Measurements from ENCODE around the gene ALOX5. TPM values are rescaled to one million over a fixed set of nuclear protein-coding genes. Genes with fewer than 3 reads are reported as not detected.

Gene ALOX5
- total and polyA plus RNA-seq, 10 of the 15 experiments (the other 5 are each of a cell fraction or from before 2014, with no cell fraction given) = 0.43 to 102 (median 34.2) TPM

DNA sequence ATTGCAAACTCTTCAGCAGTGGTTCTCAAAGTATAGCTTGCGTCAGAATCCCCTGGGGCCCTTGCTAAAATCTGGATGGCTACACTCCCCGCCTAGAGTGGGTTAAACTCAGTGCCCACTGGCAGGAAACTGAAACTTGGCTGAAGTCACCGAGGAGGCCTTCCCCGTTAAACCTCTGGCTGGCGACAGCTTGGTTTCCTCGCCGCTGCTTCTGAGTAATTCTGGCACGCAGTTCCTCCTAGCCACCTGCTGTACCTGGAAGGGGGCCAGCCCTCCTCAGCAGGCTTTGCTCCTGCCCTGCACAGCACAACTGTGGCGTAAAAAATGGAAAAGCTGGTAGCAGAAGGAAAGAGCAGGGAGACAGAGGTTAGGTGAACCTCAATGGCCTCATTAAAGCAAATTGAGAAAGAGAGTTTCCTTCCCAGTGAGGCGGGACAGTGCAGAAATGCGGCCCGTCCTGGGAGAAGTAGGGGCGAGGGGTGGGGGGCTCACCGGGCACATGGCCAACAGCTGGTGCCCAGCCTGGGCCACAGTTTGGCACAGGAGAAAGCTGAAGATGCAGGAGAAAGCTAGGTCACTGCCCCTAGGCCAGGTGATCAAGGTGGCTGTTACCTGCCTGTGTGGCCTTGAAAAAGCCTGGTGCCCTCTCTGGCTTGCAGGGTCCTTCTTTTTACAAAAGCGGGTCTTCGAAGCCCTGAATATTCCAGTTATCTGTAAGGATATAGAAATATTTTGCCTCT is 46.6 kb downstream of the ALOX5 start (continued):
- peak; percentile 56 to 70; a peak in 3 of 4 replicates for TF ChIP-seq BHLHE40 (IDR thresholded peaks at IDR 0.05; ENCODE audit: borderline replicate concordance in 1 of 2, low read depth in 2 of 2, low read length in 1 of 2)
- no peak for TF ChIP-seq ZNF622 (IDR thresholded peaks at IDR 0.05)
- peak; percentile 98 for TF ChIP-seq TCF12 (IDR thresholded peaks at IDR 0.05; ENCODE audit: low read depth, low read length)
- peak; percentile 51; the same call in 1 of the 2 replicates for TF ChIP-seq BACH1 (IDR thresholded peaks at IDR 0.05; ENCODE audit: borderline replicate concordance)
- TF ChIP-seq YY1 (IDR thresholded peaks at IDR 0.05; ENCODE audit: low read depth, low read length) = peak; percentile 16; the same call in 1 of the 2 replicates
- TF ChIP-seq HDGF (IDR thresholded peaks at IDR 0.05) = peak; percentile 63
- TF ChIP-seq CHD1 (IDR thresholded peaks at IDR 0.05; ENCODE audit: low read depth, low read length) = no peak
- no peak; the same call in 1 of the 2 replicates for TF ChIP-seq NBN (IDR thresholded peaks at IDR 0.05)
- TF ChIP-seq RCOR1 (conservative IDR thresholded peaks at IDR 0.05; ENCODE audit: low read depth, low read length) = no peak; the same call in 1 of the 2 replicates
- TF ChIP-seq ATF7 (IDR thresholded peaks at IDR 0.05; ENCODE audit: low read depth) = peak; percentile 74
- peak; percentile 73 for TF ChIP-seq IRF4 (IDR thresholded peaks at IDR 0.05; ENCODE audit: low read depth, low read length)
- TF ChIP-seq PAX8 (IDR thresholded peaks at IDR 0.05) = no peak
- peak; percentile 58 for TF ChIP-seq CREB1 (IDR thresholded peaks at IDR 0.05; ENCODE audit: low read depth)
- TF ChIP-seq ETV6 (conservative IDR thresholded peaks at IDR 0.05 in 1 of 2, IDR thresholded peaks at IDR 0.05 in 1 of 2; ENCODE audit: borderline replicate concordance in 1 of 2, low read depth in 1 of 2) = peak in 1 of 2 experiments; percentile 97; a peak in 2 of 4 replicates
- 0 out of 2 replicates have a peak, but pooled peaks have one; percentile 42 for TF ChIP-seq GABPA (IDR thresholded peaks at IDR 0.05; ENCODE audit: low read depth)
- TF ChIP-seq POU2F2 (IDR thresholded peaks at IDR 0.05; ENCODE audit: borderline replicate concordance, low read depth, low read length) = no peak
- TF ChIP-seq, protein P1, sequence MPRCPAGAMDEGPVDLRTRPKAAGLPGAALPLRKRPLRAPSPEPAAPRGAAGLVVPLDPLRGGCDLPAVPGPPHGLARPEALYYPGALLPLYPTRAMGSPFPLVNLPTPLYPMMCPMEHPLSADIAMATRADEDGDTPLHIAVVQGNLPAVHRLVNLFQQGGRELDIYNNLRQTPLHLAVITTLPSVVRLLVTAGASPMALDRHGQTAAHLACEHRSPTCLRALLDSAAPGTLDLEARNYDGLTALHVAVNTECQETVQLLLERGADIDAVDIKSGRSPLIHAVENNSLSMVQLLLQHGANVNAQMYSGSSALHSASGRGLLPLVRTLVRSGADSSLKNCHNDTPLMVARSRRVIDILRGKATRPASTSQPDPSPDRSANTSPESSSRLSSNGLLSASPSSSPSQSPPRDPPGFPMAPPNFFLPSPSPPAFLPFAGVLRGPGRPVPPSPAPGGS (IDR thresholded peaks at IDR 0.05; ENCODE audit: borderline replicate concordance, insufficient read depth, low read depth, low read length, poor library complexity, severe bottlenecking) = peak; percentile 75
- 0 out of 2 replicates have a peak, but pooled peaks have one; percentile 59 for TF ChIP-seq TBL1XR1 (IDR thresholded peaks at IDR 0.05; ENCODE audit: low read depth, low read length)
- TF ChIP-seq, protein P2, sequence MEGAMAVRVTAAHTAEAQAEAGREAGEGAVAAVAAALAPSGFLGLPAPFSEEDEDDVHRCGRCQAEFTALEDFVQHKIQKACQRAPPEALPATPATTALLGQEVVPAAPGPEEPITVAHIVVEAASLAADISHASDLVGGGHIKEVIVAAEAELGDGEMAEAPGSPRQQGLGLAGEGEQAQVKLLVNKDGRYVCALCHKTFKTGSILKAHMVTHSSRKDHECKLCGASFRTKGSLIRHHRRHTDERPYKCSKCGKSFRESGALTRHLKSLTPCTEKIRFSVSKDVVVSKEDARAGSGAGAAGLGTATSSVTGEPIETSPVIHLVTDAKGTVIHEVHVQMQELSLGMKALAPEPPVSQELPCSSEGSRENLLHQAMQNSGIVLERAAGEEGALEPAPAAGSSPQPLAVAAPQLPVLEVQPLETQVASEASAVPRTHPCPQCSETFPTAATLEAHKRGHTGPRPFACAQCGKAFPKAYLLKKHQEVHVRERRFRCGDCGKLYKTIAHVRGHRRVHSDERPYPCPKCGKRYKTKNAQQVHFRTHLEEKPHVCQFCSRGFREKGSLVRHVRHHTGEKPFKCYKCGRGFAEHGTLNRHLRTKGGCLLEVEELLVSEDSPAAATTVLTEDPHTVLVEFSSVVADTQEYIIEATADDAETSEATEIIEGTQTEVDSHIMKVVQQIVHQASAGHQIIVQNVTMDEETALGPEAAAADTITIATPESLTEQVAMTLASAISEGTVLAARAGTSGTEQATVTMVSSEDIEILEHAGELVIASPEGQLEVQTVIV (IDR thresholded peaks at IDR 0.05; ENCODE audit: borderline replicate concordance, partially characterized antibody) = no peak
- TF ChIP-seq, protein P3, sequence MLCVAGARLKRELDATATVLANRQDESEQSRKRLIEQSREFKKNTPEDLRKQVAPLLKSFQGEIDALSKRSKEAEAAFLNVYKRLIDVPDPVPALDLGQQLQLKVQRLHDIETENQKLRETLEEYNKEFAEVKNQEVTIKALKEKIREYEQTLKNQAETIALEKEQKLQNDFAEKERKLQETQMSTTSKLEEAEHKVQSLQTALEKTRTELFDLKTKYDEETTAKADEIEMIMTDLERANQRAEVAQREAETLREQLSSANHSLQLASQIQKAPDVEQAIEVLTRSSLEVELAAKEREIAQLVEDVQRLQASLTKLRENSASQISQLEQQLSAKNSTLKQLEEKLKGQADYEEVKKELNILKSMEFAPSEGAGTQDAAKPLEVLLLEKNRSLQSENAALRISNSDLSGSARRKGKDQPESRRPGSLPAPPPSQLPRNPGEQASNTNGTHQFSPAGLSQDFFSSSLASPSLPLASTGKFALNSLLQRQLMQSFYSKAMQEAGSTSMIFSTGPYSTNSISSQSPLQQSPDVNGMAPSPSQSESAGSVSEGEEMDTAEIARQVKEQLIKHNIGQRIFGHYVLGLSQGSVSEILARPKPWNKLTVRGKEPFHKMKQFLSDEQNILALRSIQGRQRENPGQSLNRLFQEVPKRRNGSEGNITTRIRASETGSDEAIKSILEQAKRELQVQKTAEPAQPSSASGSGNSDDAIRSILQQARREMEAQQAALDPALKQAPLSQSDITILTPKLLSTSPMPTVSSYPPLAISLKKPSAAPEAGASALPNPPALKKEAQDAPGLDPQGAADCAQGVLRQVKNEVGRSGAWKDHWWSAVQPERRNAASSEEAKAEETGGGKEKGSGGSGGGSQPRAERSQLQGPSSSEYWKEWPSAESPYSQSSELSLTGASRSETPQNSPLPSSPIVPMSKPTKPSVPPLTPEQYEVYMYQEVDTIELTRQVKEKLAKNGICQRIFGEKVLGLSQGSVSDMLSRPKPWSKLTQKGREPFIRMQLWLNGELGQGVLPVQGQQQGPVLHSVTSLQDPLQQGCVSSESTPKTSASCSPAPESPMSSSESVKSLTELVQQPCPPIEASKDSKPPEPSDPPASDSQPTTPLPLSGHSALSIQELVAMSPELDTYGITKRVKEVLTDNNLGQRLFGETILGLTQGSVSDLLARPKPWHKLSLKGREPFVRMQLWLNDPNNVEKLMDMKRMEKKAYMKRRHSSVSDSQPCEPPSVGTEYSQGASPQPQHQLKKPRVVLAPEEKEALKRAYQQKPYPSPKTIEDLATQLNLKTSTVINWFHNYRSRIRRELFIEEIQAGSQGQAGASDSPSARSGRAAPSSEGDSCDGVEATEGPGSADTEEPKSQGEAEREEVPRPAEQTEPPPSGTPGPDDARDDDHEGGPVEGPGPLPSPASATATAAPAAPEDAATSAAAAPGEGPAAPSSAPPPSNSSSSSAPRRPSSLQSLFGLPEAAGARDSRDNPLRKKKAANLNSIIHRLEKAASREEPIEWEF (IDR thresholded peaks at IDR 0.05; ENCODE audit: insufficient replicate concordance, low read depth, low read length) = no peak
- TF ChIP-seq IKZF1 (conservative IDR thresholded peaks at IDR 0.05) = peak; percentile 89
